Pulmonary artery endothelial cell (primary cell): ENCODE measurements around the gene ATP5MC2. TPM values are rescaled to one million over a fixed set of nuclear protein-coding genes. Genes with fewer than 3 reads are reported as not detected.
"Not testable (repeated sequence)": the region's sequence is repeated elsewhere in the genome, so short reads cannot be mapped to it uniquely, and the experiment has no call there.

ENCODE experiments used
- DNase-seq: peaks from one replicate; pipeline ENCODE4 v3.0.0-alpha.2; 2011; ENCODE audit warnings: low read depth, low spot score
- total RNA-seq: library from RNA; depleted of rRNA; stranded (reverse); fragments of >200 nt; gene quantifications from 2 replicates; pipeline ENCODE4 v1.2.3, GENCODE V29; 2014

The ATP5MC2 gene
- 103 and 144 TPM in 2 replicates for total RNA-seq

GRCh38 chr12:53675701-53676607 lies at the start of gene ATP5MC2:
TSS of gene ATP5MC2 (minus strand) at chr12:53676083. CDS start at chr12:53672614, 3,469 bp downstream.
- peak; percentile 96 for DNase-seq

DNA sequence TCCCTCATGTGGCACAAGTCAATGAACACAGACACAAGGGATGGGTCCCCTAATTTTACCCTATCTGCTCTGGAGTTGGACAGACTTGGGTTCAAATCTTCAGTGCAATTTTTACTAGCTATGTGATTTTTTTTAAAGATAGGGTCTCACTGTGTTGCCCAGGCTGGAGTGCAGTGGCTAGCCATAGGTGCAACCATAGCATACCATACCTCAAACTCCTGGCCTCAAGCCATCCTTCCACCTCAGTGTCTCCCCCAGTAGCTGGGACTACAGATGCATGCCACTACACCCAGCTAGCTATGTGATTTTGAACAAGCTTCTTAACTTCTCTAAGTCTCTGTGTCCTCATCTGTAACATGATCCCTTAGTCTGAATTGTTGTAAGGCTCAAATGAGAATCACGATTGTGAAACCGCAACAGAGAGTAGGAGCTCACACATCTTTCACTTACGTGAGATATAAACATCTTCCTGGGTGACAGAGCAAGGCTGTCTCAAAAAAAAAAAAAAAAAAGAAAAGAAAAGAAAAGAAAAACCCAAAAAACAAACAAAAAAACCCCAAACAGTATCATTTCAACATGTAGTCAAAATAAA lies 46.7 kb upstream of the ATP5MC2 start:
- no peak for DNase-seq

- DNase-seq = no peak
Observed at GRCh38 chr12:53720946-53721345, 45.1 kb upstream of the ATP5MC2 start.

GRCh38 chr12:53719649-53720048 lies 43.8 kb upstream of the ATP5MC2 start:
- no peak for DNase-seq

DNA sequence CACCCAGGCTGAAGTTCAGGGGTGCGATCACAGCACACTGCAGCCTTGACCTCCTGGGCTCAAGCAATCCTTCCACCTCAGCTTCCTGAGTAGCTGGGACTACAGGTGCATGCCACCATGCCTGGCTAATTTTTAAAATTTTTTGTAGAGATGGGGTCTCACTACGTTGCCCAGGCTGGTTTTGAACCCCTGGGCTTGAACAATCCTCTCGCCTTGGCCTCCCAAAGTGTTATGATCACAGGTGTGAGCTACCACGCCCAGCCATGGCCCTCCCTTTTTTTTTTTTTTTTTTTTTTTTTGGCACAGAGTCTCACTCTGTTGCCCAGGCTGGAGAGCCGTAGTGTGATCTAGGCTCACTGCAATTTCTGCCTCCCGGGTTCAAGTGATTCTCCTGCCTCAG lies 42.7 kb upstream of the ATP5MC2 start:
- DNase-seq = not testable (repeated sequence)

DNA sequence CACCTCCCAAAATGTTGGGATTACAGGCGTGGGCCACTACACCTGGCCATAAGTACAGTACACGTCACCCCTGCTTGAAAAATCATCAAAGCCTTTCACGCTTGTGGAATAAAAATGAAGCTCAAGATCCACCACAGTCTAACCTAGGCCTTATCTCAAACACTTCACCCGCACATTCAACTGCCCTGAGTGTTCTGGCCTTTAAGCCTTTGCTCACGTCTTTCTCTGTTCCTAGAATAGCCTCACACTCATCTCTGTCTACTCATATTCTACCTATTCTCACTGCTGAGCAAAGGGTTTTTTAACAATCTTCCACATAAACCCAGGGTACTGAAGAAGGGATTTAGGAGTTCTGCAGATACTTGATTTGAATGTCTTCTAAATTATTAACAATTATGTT lies 41.4 kb upstream of the ATP5MC2 start:
- no peak for DNase-seq

DNA sequence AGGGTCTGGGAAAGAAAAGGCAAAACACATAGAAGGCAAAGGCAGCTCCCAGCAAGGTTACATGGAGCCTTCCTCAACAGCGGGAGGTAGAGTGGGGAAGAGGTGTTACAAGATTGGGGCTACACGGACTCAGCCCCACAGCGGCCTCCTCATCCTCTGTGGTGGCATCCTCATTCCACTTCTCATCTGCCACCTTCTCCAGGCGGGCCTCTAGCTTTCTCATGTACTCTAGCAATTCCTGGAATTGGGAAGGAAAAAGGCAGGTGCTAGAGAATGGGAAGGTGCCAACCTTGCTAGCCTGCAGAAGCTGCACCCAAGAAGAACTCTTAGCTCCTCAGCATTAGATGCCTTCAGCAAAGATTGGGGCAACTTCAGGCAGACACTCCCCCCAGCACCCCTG lies 38.1 kb upstream of the ATP5MC2 start:
- DNase-seq = no peak

DNA sequence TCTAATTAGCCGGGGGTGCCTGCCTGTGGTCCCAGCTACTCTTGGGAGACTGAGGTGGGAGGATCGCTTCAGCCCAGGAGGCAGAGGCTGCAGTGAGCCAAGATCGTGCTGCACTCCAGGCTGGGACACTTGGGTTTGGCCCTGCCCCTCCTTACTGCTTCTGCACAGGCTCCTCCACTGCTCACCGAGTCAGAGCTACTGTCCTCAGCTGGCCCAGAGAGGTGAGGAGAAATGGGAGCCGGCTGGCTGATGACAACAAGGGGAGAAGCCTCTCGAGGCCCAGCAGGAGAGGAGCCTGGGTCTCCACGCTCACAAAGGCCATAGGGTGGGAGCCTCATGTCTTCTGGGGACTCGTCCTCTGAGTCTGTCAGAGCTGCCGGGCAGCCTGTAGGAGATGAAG lies 37.6 kb upstream of the ATP5MC2 start:
- DNase-seq = no peak

DNA sequence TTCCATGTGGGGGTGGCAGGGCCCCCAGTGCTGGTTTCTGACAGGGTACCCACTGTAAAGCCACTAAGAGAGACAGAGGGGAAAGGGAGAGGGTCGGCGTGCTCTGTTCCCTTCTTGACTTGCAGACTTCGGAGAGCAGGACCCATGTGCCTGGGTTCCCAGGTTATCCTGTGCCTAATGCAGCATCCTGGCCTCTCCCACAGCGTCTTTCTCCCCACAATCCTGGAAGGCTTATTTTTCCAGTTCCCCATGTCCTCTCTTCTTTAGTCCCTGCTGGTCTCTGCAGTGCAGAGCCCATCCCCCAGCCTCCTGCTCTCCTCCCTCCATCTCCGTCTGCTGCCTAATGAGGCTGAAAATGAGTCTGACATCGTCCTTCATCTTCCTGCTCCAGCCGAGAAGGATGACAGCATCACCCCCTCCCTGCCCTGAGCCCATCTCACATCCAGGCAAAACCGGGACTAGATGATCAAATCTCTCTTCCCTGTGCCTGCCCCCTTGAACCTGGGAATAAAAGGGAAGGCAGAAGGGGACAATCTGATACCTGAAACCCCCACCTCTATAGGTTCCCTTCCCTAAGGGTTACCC lies 36.3 kb upstream of the ATP5MC2 start:
- no peak for DNase-seq

- no peak for DNase-seq
Observed at GRCh38 chr12:53710091-53710490, 34.2 kb upstream of the ATP5MC2 start.

DNA sequence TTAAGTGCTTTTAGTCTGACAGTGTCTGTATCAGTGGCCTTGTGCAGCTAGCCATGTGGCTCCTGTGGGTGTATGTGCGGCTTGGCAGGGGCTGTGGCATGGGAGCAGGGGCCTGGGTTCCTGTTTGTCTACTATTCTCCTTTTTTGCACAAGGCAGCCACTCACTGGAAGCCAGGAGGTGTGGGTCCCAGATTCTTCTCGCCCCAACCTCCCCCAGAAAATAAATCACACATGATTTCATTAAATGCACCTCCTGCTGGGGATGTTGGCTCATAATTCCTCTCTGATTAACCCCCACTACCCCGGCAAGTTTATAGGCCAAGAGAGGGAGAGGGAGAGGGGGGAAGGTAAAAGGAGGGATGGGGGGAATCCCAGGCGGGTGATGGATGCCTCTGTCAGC lies 33.8 kb upstream of the ATP5MC2 start:
- no peak for DNase-seq

- DNase-seq = no peak
Observed at GRCh38 chr12:53706080-53706479, 30.2 kb upstream of the ATP5MC2 start.

DNA sequence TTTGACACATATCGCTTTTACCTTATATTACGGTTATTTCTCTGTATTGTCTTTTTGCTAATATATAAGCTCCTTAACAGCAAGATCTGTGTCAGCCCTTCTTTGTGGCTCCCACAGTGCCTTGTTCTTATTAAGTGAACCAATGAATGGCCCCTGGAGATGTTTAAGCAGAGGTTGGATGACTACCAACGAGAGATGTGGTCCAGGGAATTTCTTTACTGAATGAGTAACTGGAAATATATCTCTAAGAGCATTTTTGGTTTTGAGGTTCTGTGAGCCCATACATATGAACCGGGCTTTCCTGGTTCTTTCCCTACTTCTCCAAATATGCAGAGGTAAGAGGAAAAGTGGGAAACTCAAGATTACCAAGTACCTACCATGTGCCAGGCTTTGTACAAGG lies 27.9 kb upstream of the ATP5MC2 start:
- no peak for DNase-seq

DNA sequence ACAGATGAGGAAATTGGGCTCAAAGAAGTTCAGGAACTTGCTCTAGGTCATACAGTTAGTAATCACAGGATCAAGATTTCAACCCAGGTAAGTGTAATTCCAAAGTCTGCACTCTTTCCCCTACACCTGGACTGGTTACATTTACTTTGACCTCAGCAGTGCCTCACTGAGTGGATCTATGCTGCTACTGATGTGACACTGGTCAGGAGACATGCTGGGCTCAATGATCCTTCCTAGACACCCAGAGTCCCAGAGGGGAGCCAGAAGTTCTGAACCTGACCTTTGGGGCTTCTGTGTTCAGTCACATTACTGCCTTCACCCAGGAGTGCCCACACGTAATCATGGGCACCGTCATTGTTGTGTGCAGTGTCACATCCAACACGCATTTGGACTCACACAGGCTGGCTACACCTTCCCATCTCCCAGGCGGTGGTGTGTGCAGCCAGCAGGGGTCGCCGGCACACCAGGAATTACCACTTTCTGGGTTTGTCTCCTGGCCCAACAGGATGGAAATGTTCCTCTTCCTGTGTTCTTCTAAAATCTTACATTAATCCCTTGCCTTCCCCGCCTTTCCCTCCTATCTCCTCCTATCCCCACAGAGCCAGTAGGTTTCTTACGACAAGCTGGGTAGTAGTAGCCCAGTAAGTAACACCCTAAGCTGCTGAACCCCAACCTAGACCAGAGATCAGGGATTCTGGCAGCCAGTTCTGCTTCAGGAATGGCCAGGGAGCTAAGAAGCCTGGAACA lies 25.8 kb upstream of the ATP5MC2 start:
- DNase-seq = peak; percentile 5

- no peak for DNase-seq
Observed at GRCh38 chr12:53700567-53700966, 24.7 kb upstream of the ATP5MC2 start.

DNA sequence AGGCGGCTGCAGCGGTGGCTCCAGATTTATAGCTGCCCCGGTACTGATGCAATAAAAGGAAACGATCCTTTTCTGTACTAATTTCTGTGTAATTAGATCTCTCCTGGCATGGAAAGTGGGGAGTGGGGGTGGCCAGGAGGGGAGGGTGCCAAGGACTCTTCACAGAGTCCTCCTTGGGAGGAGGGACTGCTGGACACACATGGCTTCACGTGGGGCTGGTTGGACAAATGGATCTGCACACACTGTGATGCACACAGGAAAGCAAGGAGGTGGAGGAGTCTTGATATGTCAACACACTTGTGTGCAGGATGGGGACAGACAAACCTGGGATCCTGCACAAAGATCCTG lies 23.8 kb upstream of the ATP5MC2 start:
- no peak for DNase-seq

DNA sequence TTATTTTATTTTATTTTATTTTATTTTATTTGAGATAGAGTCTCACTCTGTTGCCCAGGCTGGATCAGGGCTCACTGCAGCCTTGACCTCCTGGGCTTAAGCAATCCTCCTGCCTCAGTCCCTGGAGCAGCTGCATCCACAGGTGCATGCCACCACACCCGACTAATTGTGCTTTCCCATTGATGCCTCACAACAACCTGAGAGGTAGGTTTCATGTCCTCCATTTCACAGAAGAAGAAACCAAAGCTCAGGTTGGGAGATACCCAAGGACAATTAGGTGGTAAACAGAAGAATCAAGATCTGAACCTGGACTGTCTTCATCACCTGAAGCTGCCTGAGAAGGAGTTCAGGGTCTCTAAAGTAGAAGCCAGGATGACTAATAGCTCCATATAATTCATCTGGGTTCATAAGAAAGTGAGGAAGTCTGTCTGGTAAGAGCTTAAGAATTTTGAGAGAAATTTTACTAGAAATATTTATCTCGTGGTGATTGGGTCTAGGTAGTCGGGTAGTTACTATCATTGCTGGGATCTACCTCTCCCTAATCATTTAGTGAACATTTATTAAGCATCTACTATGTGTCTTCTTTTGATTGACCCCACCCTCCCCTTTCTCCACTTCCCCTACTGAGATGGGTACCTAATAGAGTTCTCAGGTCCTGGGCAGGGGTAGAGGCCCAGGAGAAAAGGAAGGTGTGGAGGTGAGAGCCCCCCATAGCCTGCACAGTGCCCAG lies 23.2 kb upstream of the ATP5MC2 start:
- DNase-seq = no peak

DNA sequence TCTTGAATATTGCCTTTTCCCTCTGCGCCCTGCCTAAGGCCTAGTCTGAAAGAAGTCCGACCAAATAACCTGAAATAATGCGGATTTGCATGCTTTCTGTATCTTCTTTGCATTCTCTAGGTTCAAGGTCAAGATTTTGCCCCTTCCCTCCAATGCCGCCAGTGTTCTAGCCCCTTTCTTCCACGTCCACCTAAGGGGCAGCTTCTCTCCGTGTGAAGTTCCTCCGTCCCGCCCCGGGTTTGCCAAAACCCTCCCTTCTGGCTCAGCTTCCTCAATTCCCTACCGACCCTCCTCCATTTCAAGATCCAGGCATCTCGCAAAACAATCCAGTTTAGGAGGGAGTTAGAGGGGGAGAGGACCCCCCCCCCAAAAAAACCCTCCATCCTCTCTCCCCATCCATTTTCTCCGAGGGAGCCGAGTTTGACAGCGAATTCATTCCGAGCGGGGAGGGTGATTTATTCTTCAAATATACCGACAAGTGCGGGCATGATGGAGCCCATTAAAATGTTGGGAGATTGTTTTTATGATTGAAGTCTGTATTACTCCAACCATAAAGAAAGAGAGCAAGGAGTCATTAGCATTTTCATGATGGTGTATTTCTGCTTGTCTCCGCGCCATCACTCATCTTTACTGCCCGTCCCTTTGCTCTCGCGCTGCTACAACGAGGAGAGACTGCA lies 20.9 kb upstream of the ATP5MC2 start:
- no peak for DNase-seq

DNA sequence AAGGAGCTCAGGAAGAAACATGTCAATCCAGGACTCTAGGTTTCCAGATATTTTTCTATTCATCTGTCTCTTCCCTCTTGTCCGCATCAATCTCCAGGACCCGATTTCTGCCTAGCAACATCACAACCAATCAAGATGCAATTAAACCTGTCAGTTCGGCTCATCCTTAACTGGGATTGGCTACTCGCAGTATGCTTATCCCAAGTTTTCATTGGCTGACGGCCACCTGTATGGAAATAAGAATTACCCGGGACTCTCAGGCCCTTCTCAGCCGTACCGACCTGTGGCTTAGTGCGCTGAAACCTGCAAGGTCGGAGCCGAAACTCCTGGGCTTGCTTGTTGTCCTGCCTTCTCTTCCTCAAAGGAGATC lies 20.4 kb upstream of the ATP5MC2 start:
- DNase-seq = peak; percentile 30
